H9 (cell line): ENCODE results near the gene TMEM178B. TPM values are rescaled to one million over a fixed set of nuclear protein-coding genes. Genes with fewer than 3 reads are reported as not detected.

Experiments
- DNase-seq: peaks from one replicate; pipeline ENCODE4 v3.0.0-alpha.2; 2017
- H2AFZ ChIP-seq: one replicate; pipeline ENCODE4 v1.6.1; 2013; ENCODE audit warnings: mild to moderate bottlenecking, low read length, control low read depth, moderate library complexity
- H2AK5ac ChIP-seq: 2 replicates; pipeline ENCODE4 v1.6.1; 2013; ENCODE audit warnings: low read length, control low read depth, mixed read lengths; ENCODE audit not compliant: insufficient read length
- H2BK120ac ChIP-seq: one replicate; pipeline ENCODE4 v1.6.1; 2013; ENCODE audit warnings: low read depth, mild to moderate bottlenecking, low read length, control low read depth, inconsistent platforms; ENCODE audit not compliant: poor library complexity, severe bottlenecking
- H2BK12ac ChIP-seq: 2 replicates; pipeline ENCODE4 v1.6.1; 2013; ENCODE audit warnings: low read length, control low read depth, mixed read lengths, low read depth; ENCODE audit not compliant: insufficient read length
- H2BK15ac ChIP-seq: 2 replicates; pipeline ENCODE4 v1.6.1; 2013; ENCODE audit warnings: low read depth, low read length, control low read depth
- H2BK20ac ChIP-seq: one replicate; pipeline ENCODE4 v1.6.1; 2013; ENCODE audit warnings: low read depth, mild to moderate bottlenecking, low read length, control low read depth, inconsistent platforms; ENCODE audit not compliant: poor library complexity, severe bottlenecking
- H2BK5ac ChIP-seq: 2 replicates; pipeline ENCODE4 v1.6.1; 2013; ENCODE audit warnings: low read length, control low read depth, mixed read lengths; ENCODE audit not compliant: insufficient read length
- H3K14ac ChIP-seq: 2 replicates; pipeline ENCODE4 v1.6.1; 2013; ENCODE audit warnings: low read length, control low read depth; ENCODE audit not compliant: insufficient read depth
- H3K18ac ChIP-seq: 2 replicates; pipeline ENCODE4 v1.6.1; 2013; ENCODE audit warnings: low read depth, mild to moderate bottlenecking, mixed read lengths, low read length, control low read depth; ENCODE audit not compliant: insufficient read length
- H3K23ac ChIP-seq: 2 replicates; pipeline ENCODE4 v1.6.1; 2013; ENCODE audit warnings: low read length, control low read depth, mixed read lengths, low read depth; ENCODE audit not compliant: insufficient read length
- H3K23me2 ChIP-seq: 2 replicates; pipeline ENCODE4 v1.6.1; 2013; ENCODE audit warnings: low read depth, mild to moderate bottlenecking, mixed read lengths, low read length, control low read depth; ENCODE audit not compliant: insufficient read length, poor library complexity, severe bottlenecking
- H3K27ac ChIP-seq: 2 replicates; pipeline ENCODE4 v1.5.1; 2013; ENCODE audit warnings: low read length, control low read depth, mixed read lengths, low read depth; ENCODE audit not compliant: insufficient read length
- H3K27me3 ChIP-seq: 2 replicates; pipeline ENCODE4 v1.6.1; 2013; ENCODE audit warnings: low read length, control low read depth, inconsistent platforms; ENCODE audit not compliant: insufficient read depth
- H3K4ac ChIP-seq: 2 replicates; pipeline ENCODE4 v1.6.1; 2013; ENCODE audit warnings: low read depth, mild to moderate bottlenecking, control low read depth, inconsistent platforms, low read length, moderate library complexity
- H3K4me1 ChIP-seq: 2 replicates; pipeline ENCODE4 v1.6.1; 2013; ENCODE audit warnings: low read length, control low read depth, inconsistent platforms; ENCODE audit not compliant: insufficient read depth
- H3K4me2 ChIP-seq: 2 replicates; pipeline ENCODE4 v1.6.1; 2013; ENCODE audit warnings: low read length, control low read depth, mixed read lengths; ENCODE audit not compliant: insufficient read length, insufficient read depth
- H3K56ac ChIP-seq: 2 replicates; pipeline ENCODE4 v1.6.1; 2013; ENCODE audit warnings: low read depth, mild to moderate bottlenecking, mixed read lengths, low read length, control low read depth; ENCODE audit not compliant: insufficient read length
- H3K79me1 ChIP-seq: 2 replicates; pipeline ENCODE4 v1.6.1; 2013; ENCODE audit warnings: low read depth, mild to moderate bottlenecking, moderate library complexity, low read length, control low read depth, inconsistent platforms; ENCODE audit not compliant: insufficient read depth, poor library complexity, severe bottlenecking
- H3K79me2 ChIP-seq: 2 replicates; pipeline ENCODE4 v1.6.1; 2013; ENCODE audit warnings: low read length, control low read depth, inconsistent platforms; ENCODE audit not compliant: insufficient read depth
- H3K9ac ChIP-seq: 2 replicates; pipeline ENCODE4 v1.6.1; 2013; ENCODE audit warnings: low read length, control low read depth, mixed read lengths; ENCODE audit not compliant: insufficient read length; ENCODE audit errors: extremely low read depth
- H3K9me3 ChIP-seq: one replicate; pipeline ENCODE4 v1.6.1; 2013; ENCODE audit warnings: low read depth, low read length, inconsistent platforms; ENCODE audit not compliant: control insufficient read depth
- H3T11ph ChIP-seq: one replicate; pipeline ENCODE4 v1.6.1; 2013; ENCODE audit warnings: mild to moderate bottlenecking, low read length, control low read depth, inconsistent platforms
- H4K20me1 ChIP-seq: one replicate; pipeline ENCODE4 v1.6.1; 2013; ENCODE audit not compliant: control insufficient read depth, insufficient read length, insufficient read depth
- H4K5ac ChIP-seq: 2 replicates; pipeline ENCODE4 v1.6.1; 2013; ENCODE audit warnings: low read depth, mild to moderate bottlenecking, mixed read lengths, low read length, control low read depth; ENCODE audit not compliant: insufficient read length
- H4K8ac ChIP-seq: replicated peaks from 2 replicates; pipeline ENCODE4 v1.6.1; 2013; ENCODE audit warnings: low read length, control low read depth, mixed read lengths, low read depth; ENCODE audit not compliant: insufficient read length
- H4K91ac ChIP-seq: 2 replicates; pipeline ENCODE4 v1.6.1; 2013; ENCODE audit warnings: low read depth, mild to moderate bottlenecking, moderate library complexity, mixed read lengths, low read length, control low read depth; ENCODE audit not compliant: insufficient read length
- H3K27ac Mint-ChIP-seq, 3 experiments: 2 replicates in 2 of 3; 3 replicates in 1 of 3; pipeline ENCODE4 v1.8.0; 2020 to 2021; ENCODE audit warnings: mixed read lengths in 3 of 3, mild to moderate bottlenecking in 1 of 3, moderate library complexity in 1 of 3
- H3K27me3 Mint-ChIP-seq: 2 replicates; pipeline ENCODE4 v1.8.0; 2021; ENCODE audit warnings: low read depth, mild to moderate bottlenecking, moderate library complexity, mixed read lengths
- H3K36me3 Mint-ChIP-seq, 3 experiments: 2 replicates in 2 of 3; 3 replicates in 1 of 3; pipeline ENCODE4 v1.8.0; 2020 to 2021; ENCODE audit warnings: low read depth in 3 of 3, mixed read lengths in 3 of 3; ENCODE audit not compliant: insufficient read depth in 1 of 3
- H3K4me1 Mint-ChIP-seq, 2 experiments: 2 replicates each; pipeline ENCODE4 v1.8.0; 2020; ENCODE audit warnings: mixed read lengths in 2 of 2
- H3K4me3 Mint-ChIP-seq, 2 experiments: 2 replicates in 1 of 2; 3 replicates in 1 of 2; pipeline ENCODE4 v1.8.0; 2020 to 2021; ENCODE audit warnings: mild to moderate bottlenecking in 2 of 2, mixed read lengths in 2 of 2, moderate library complexity in 1 of 2
- H3K9me3 Mint-ChIP-seq, 2 experiments: 2 replicates in 1 of 2; 3 replicates in 1 of 2; pipeline ENCODE4 v1.8.0; 2020; ENCODE audit warnings: mild to moderate bottlenecking in 2 of 2, mixed read lengths in 2 of 2, moderate library complexity in 1 of 2
- whole genome bisulfite sequencing: extraction: QIAGEN DNeasy Blood & Tissue Kit; methylation state at CpG from one replicate; pipeline ENCODE4 v1.1.7; 2013; ENCODE audit warnings: missing lambda C conversion rate, low lambda C conversion rate, mixed read lengths; ENCODE audit not compliant: insufficient read length; ENCODE audit errors: extremely low coverage; 5-methylcytosine and 5-hydroxymethylcytosine counted together
- total RNA-seq: library from RNA; stranded (reverse); gene quantifications from 2 replicates; pipeline ENCODE4 v1.2.1, GENCODE V29; 2021
- TF ChIP-seq, protein P1 (sequence below): fragments of 200-600 bp; sonication (generic); conservative IDR thresholded peaks from 3 replicates; pipeline ENCODE4 v1.8.0; 2021; ENCODE audit warnings: antibody characterized with exemption, mild to moderate bottlenecking

The TMEM178B gene
- total RNA-seq, 1 experiment from 2014 or later: 11.3 TPM

DNA sequence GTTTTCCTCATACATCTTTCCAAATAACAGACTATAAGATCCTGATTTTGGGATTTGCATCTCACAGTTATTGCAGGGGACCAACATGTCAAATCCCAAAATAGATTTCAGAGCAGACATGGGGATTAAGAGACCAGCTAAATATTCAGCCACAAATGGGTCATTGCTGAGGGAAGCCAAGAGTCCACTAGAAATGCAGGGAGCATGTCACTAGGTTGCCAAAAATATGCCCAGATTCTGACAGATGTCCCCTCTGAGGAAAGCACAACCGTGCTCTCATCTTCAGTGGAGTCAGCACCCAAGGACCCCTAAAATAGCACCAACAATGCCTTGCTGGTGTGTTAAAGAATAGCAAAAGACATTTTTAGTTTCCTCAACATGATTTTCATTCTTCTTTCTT, 421.2 kb downstream of the TMEM178B start:
- Histone ChIP-seq H3K4ac (no peak overlapping the region), H2BK120ac (no peak overlapping the region), H3K56ac (no peak overlapping the region), H4K91ac (no peak overlapping the region), H3K4me2 (no peak overlapping the region), H2BK5ac (no peak overlapping the region), H2BK20ac (no peak overlapping the region), H3K27ac (no peak overlapping the region), H3K9me3 (no peaks in the 10 kb centered on the region), H4K5ac (no peak overlapping the region), H4K20me1 (no peaks in the 10 kb centered on the region), H3T11ph (no peak overlapping the region), H2AK5ac (no peak overlapping the region), H3K79me2 (no peaks in the 10 kb centered on the region), H3K18ac (no peak overlapping the region), H2BK12ac (no peak overlapping the region), H3K27me3 (no peaks in the 10 kb centered on the region), H3K23ac (no peak overlapping the region), H3K9ac (no peak overlapping the region), H3K79me1 (no peaks in the 10 kb centered on the region), H3K14ac (no peak overlapping the region), H3K4me1 (peaks cover 10% of the 10 kb centered on the region; the same call in 1 of the 2 replicates), H2AFZ (no peak overlapping the region), H4K8ac (no peak overlapping the region), H2BK15ac (no peak overlapping the region), H3K23me2 (no peaks in the 10 kb centered on the region)
- WGBS: no CpG with 5 or more reads among the region's 1 CpG
- Mint-ChIP-seq H3K9me3 (no peaks in the 10 kb centered on the region), H3K27me3 (peaks cover 1% of the 10 kb centered on the region), H3K36me3 (no peaks in the 10 kb centered on the region), H3K27ac (no peak overlapping the region), H3K4me1 (peaks cover 13 to 22% of the 10 kb centered on the region in 2 experiments), H3K4me3 (no peak overlapping the region)
- TF ChIP-seq, protein P1, sequence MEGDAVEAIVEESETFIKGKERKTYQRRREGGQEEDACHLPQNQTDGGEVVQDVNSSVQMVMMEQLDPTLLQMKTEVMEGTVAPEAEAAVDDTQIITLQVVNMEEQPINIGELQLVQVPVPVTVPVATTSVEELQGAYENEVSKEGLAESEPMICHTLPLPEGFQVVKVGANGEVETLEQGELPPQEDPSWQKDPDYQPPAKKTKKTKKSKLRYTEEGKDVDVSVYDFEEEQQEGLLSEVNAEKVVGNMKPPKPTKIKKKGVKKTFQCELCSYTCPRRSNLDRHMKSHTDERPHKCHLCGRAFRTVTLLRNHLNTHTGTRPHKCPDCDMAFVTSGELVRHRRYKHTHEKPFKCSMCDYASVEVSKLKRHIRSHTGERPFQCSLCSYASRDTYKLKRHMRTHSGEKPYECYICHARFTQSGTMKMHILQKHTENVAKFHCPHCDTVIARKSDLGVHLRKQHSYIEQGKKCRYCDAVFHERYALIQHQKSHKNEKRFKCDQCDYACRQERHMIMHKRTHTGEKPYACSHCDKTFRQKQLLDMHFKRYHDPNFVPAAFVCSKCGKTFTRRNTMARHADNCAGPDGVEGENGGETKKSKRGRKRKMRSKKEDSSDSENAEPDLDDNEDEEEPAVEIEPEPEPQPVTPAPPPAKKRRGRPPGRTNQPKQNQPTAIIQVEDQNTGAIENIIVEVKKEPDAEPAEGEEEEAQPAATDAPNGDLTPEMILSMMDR: no peak
- DNase-seq: no peak
